Limb (tissue), 2 donors: ENCODE data around the gene JAM3.

Source experiments
- DNase-seq, 2 donors: peaks; one replicate each; pipeline ENCODE4 v3.0.0-alpha.2; 2016; ENCODE audit errors: extremely low spot score in 2 of 2

Gene JAM3

DNA sequence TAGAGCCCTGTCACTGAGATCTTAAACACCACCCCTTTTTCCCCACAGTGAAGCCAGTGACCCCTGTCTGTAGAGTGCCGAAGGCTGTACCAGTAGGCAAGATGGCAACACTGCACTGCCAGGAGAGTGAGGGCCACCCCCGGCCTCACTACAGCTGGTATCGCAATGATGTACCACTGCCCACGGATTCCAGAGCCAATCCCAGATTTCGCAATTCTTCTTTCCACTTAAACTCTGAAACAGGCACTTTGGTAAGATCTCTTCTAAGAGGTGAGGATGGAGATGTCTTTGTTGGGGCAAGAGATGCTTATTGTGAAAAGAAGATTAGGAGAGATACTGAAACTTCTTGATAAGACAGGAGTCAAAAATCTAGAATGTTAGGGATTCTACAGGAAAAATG is 75.9 kb downstream of the JAM3 start:
- DNase-seq, result no peak

DNA sequence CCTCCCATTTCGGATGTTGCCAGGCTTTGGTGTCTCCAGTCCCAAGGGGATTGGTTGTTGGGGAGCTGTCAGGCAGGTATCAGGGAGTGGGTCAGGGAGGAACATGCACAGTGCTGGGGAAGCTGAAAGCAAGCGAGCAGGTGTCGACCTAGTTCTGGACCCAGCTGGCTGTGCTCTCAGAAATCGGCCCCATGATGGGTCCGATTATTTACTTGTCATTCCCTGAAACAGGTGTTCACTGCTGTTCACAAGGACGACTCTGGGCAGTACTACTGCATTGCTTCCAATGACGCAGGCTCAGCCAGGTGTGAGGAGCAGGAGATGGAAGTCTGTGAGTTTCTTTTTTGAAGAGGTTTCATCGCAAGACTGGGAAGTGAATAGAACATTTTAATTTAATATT is 76.8 kb downstream of the JAM3 start:
- no peak for DNase-seq

DNA sequence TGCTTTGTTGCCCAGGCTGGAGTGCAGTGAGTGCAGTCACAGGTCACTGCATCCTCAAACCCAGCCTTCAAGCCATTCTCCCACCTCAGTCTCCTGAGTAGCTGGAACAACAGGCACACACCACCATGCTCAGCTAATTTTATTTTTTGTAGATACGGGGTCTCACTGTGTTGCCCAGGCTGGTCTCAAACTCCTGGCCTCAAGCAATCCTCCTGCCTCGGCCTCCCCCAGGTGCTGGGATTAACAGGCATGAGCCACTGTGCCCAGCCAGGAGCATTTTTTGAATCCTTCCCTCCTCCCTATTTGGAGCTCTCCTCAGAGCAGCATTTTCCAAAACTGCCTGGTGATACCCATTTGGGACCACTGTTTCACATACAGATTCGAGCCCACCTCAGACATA is 77.7 kb downstream of the JAM3 start:
- DNase-seq, result no peak

DNA sequence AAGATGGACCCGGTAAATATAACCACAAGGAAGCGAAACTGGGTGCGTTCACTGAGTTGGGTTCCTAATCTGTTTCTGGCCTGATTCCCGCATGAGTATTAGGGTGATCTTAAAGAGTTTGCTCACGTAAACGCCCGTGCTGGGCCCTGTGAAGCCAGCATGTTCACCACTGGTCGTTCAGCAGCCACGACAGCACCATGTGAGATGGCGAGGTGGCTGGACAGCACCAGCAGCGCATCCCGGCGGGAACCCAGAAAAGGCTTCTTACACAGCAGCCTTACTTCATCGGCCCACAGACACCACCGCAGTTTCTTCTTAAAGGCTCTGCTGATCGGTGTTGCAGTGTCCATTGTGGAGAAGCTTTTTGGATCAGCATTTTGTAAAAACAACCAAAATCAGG is 80.5 kb downstream of the JAM3 start:
- no peak for DNase-seq

DNA sequence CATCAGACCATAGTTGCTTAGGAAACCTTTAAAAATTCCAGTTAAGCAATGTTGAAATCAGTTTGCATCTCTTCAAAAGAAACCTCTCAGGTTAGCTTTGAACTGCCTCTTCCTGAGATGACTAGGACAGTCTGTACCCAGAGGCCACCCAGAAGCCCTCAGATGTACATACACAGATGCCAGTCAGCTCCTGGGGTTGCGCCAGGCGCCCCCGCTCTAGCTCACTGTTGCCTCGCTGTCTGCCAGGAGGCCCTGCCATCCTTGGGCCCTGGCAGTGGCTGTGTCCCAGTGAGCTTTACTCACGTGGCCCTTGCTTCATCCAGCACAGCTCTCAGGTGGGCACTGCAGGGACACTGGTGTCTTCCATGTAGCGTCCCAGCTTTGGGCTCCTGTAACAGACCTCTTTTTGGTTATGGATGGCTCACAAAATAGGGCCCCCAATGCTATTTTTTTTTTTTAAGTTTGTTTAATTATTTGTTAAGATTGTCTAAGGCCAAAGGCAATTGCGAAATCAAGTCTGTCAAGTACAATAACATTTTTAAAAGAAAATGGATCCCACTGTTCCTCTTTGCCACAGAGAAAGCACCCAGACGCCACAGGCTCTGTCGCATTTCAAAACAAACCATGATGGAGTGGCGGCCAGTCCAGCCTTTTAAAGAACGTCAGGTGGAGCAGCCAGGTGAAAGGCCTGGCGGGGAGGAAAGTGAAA is 81.5 kb downstream of the JAM3 start:
- DNase-seq, result no peak

DNA sequence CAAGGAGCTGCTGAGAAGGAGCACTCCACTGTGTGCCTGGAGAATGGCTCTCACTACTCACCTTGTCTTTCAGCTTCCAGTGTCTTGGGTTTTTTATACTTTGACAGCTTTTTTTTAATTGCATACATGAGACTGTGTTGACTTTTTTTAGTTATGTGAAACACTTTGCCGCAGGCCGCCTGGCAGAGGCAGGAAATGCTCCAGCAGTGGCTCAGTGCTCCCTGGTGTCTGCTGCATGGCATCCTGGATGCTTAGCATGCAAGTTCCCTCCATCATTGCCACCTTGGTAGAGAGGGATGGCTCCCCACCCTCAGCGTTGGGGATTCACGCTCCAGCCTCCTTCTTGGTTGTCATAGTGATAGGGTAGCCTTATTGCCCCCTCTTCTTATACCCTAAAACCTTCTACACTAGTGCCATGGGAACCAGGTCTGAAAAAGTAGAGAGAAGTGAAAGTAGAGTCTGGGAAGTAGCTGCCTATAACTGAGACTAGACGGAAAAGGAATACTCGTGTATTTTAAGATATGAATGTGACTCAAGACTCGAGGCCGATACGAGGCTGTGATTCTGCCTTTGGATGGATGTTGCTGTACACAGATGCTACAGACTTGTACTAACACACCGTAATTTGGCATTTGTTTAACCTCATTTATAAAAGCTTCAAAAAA is 82.3 kb downstream of the JAM3 start:
- DNase-seq, result no peak

DNA sequence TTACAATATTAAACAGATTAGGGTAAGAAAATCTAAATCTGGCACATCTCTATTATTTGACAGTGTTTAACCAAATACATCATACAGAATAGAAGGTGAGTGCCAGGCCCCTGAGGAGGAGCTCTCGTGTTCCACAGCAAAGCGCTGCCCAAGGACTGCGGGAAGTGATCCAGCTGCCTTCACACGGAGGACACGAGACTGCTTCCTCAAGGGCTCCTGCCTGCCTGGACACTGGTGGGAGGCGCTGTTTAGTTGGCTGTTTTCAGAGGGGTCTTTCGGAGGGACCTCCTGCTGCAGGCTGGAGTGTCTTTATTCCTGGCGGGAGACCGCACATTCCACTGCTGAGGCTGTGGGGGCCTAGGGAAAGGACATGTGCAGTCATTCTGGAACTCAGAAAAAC is 83.8 kb downstream of the JAM3 start:
- no peak for DNase-seq

DNA sequence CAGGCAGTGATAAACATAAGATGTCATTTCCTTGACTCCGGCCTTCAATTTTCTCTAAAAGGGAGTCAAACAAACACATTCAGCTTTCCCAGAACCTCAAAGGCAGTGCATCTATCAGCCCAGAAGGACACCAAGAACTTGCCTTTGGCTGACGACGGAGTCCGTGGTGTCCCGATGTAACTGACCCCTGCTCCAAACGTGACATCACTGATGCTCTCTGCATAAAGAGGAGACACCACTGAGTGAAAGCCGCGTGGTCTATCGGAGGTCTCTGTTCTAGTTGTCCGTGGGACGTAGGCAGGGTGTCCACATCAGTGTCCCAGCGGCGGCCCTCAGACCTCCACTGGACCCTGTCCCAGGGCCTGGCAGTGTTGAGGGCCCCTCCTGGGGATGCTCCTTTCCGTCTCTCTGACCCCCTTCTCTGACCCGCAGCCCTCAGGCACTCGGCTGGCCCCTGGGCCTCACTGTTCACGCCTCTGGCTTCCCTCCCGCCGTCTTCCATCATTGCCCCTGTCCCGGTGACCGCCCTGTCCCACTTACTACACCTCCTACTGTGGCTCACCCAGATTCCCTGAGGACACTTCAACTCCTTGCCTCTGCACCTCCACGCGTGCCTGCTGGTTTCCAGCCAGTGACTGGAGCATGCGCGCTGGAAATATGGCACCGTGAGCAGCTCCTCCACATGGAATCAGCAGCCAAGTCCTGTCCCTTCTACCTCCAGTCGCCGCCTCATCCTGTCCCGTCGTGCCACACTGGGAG is 84.5 kb downstream of the JAM3 start:
- no peak for DNase-seq

DNA sequence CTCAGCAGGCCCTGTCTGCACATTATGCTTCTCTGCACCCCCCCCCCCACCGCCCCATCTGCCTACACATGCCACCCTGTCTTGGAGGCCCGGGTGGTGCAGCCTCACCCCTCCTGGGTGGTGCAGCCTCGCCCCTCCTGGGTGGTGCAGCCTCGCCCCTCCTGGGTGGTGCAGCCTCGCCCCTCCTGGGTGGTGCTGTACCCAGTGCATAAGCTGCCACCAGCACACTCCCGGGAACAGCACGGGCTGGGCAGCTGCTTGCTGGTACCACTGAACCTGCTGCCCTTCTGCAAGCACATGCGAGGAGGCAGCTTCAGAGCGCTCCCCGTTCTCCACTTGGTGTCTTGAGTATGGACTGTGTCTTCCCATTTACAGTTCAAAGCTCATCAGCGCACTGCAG is 85.6 kb downstream of the JAM3 start:
- no peak for DNase-seq

DNA sequence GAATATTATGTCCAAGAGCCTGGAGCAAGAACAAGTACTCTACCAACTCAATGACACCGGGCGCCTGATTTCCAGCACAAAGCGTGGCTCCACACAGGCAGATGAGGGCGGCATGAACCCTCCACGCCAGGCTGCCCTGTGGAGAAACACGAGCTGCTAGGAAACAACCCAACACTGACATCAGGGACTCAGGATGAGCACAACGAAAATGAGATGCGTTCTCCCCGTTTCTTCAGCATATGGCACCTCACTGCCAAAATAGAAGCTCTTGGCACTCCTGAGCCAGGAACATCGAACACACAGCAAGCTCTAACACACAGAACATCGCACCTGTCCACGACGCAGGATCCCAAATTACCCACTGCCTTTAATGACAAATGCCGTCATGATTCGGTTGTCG is 86.6 kb downstream of the JAM3 start:
- no peak for DNase-seq

DNA sequence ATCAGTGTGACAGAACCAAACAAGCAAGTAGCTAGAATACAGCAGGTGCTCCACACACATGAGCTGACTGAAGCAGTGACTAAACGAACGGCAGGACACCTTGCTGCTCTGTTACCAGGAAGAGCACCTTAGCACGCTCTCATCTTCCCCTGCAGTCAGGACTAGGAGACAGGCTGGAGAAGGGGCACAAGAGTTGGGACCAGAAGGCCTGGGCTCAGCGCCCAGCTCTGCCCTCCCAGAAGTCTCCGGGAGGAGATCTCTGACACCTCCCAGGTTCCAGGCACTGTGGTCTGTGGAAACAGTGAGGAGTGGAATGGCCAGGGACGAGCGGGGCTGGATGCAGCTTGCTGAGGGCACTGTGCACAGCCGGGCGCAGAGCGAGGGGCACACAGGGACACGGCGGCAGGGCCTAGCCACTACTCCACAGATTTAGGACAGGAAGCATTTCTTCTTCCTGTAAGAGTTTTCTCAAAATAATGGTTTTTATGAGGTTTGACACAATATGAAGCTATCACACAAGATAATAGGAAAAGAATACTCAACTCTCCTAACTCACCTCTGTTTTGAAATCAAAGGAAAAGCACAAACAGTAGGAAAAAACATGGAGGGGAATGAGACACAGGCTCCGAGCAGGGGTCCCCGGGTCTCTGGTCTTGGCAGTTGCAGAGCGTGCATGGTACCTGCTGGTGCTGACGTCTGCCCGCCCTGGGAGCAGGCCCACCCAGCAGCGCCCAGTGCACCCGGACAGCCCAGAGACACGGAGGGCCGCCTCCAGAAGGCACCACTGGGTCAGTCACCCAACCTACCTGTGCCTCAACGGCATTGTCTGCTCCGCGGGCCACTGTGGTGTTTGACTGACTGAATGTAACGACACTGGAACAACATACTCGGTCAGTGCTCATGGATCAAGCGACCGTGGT is 87.3 kb downstream of the JAM3 start:
- DNase-seq, result no peak

DNA sequence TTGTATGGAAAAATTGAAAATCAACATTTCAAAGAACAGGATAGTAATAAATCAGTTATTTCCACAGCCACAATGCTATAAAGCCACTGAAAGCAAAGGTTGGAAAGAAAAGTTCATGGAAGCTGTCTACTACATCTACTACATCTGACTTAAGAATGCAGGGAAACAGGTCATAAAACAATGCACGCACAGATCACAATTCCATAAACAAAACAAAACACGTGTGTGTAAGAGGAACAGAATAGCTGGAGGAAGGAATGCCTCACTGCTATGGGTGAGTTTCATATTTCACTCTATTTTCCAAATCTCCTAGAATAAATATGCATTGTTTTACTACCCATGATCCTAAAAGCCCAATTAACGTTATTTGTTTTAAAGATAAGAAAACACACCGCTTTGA is 88.6 kb downstream of the JAM3 start:
- DNase-seq, result no peak

DNA sequence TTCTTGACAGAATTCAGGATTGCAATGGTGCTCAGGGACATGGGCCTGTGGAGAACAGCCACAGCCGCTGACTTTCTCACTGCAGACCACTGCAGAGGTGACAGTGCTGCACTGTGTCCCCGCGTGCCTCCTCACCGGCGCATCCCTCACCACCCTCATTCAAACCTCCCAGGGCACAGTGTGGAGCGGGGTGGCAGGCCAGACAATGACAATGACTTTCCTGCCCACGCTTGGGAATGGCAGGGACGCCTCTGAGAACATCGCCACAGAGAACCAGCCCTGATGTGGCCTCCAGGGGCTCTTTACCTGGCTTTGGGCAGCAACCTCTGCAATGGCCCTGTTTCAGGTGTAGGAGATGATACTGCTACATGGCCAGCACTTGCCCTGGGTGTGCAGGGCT is 89.2 kb downstream of the JAM3 start:
- no peak for DNase-seq

DNA sequence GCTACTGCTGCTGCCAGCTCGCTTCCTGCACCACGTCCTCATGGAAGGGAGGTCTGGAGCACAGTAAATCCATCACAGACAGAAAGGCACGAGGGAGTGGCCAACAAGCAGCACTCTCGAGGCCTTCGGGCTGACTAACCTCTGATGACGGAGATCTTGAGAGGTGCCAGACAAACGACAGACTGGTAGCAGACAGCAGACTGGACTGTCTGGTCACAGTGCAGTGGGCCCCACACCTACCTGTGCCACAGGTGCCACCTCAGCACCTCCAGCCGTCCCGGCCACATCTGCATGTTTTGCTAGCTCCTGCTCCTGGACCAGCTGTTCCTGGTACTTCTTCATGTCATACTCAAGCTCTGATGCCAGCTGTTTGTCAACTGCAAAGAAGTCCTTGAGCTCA is 90.8 kb downstream of the JAM3 start:
- no peak for DNase-seq

DNA sequence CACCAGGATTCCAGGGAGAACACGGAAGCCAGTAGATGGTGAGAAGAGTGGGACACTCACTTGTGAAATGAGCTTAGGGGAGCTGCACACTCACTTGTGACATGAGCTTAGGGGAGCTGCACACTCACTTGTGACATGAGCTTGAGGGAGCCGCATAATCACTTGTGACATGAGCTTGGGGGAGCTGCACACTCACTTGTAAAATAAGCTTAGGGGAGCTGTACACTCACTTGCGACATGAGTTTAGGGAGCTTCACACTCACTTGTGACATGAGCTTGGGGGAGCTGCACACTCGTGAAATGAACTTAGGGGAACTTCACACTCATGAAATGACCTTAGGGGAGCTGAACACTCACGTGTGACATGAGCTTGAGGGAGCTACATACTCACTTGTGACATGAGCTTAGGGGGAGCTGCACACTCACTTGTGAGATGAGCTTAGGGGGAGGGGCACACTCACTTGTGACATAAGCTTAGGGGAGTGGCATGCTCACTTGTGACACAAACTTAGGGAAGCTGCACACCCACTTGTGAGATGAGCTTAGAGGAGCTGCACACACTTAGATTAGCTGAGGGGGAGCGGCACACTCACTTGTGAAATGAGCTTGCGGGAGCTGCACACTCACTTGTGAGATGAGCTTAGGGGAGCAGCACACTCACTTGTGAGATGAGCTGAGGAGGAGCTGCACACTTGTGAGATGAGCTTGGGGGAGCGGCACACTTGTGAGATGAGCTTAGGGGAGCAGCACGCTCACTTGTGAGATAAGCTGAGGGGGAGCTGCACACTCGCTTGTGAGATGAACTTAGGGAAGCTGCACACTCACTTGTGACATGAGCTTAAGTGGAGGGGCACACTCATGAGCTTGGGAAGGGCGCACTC is 95.9 kb downstream of the JAM3 start:
- no peak for DNase-seq

DNA sequence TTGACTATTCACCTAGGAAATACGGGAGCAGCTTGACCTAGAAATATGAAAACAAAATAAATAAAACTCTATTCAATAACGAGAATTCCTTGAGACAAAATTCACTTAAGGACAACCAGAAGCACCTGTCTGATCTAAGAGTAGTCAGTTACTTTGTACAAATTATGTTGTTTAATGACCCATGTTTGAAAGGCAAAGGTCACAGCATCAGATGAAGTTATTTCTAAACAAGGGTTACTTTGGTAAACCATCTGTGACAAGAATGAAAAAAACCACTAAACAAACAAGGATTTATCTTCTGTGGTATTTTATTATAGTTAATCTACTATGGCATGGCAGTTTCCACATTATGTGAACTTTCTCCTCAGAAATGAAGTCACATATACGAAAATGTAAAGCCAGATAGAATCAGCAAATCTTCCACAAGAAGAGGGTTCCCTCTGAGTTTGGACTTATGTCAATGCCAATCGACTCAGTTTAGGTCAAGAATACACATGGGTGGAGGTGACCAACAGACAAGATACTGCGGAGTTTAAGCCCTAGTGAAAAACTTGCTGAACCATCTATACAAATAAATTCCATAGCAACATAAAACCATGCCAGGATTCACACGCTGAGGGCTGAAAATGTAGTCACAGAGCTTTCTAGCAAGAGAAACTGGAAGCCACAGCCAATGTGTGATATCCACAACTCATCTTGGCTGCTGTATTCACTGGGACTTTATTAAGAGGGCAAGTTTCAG is 101.5 kb downstream of the JAM3 start:
- DNase-seq, result no peak

DNA sequence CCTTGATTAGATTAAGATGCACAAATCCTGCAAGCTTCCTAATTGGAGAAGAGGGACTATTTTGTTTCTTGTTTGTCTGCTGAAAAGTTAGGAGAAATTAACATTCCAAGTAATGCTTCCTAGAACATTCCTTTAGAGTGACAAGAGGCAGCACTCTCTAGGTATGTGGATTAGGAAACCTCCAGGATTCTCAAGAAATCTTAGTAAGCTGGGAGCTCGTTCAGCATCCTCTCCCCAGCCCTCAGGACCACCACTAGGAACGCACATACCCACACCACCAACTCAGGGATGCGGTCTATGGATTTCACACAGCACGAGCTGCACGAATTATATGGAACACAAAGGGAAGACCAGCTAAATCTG is 102.0 kb downstream of the JAM3 start:
- DNase-seq, result no peak

DNA sequence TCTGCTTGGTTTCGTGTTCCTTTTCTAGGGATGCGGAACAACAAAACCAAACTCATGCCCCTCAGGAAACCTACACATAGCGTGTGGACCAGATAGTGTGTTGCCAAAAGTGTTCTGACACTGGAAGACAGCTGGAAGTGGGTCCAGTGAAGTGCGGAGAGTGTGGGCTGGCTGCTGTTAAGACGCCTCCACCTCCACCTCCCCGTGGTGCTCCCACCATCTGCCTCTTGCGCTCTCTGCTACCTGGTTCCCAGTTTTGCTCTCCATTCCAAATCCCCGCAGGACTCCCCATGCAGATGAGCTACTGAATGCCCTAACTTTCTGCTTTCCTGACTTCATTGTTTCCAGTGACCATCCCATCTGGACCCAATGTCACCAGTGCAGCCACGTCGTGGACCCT is 103.1 kb downstream of the JAM3 start:
- no peak for DNase-seq

DNA sequence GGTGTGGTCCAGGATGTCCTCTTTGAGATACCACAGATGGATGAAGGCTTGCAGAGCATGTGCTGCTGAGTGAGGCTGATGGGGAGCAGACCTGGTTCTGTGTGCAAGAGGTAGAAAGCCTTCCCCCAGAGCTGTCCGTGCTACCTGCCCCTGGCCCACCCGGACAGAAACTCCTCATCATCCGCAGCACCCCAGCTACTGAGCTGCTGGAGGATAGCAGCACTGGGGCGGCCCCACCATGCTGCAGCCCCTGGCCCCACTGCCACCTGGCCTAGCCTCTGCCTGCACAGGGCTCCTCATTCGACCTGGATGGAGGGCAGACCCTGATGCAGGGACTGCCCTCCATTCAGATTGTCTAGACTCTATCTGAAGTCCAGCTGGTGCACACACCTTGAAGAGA is 104.4 kb downstream of the JAM3 start:
- no peak for DNase-seq

DNA sequence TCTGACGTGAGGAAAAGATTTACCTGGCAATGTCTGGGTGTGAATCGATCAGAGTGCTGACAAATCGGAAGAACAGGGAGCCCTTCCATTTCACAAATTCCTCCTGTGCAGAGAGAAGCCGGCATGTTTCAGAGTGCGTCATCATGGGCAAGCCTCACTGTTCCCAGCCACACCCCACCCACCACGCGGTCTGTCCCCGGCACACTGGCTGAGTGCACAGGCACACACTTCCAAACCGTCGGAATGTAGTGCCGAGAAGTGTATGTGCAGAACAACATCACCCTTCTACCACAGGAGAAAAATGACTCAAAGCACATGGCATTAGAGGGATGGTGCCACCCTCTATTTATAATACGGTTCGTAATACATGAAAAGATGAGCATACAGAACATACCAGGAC is 107.4 kb downstream of the JAM3 start:
- no peak for DNase-seq
